Endometrium (tissue), 2 donors: ENCODE results near the gene APOBEC3F.
"Not testable (repeated sequence)": the region's sequence is repeated elsewhere in the genome, so short reads cannot be mapped to it uniquely, and the experiment has no call there.

Source experiments
- FAIRE-seq: peaks from 2 replicates; lab custom pipeline; 2012; peaks lifted over from hg19 to GRCh38; lab: Jason Lieb, UNC
- donor health status: control.
- donor health status: control.

Gene APOBEC3F

DNA sequence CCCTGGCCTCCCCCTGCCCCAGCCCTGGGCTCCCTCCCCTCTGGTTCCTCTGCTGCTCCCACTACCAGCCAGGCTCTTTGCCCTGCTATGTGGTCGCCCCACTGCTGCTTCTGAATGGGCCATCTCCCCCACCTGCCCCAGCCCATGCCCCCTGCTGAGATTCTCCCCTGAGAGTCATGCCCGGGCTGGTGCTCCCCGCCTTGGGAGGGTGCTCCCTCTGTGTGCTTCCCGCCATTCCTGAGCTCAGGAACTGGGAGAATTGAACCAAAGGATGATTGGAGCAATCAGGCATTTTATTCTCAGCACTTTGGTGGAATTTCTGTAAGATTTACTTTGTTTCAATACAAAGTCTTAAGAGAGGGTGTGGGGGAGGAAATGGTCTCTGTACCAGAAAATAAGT is 12.9 kb upstream of the APOBEC3F start:
- FAIRE-seq = no peak

DNA sequence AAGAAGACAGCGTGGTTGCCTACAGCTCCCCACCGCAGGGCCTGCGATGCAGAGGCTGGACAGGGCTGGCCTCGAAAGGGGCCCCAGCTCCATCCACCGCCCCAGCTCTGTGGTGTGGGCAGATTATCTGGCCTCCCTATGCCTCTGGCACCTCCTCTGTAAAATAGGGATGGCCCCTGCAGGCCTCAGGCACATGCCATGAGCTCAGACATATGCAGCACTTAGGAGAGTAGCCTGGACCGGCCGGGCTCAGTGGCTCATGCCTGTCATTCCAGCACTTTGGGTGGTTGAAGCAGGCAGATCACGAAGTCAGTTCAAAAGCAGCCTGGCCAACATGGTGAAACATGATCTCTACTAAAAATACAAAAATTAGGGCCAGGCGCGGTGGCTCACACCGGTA is 12.4 kb upstream of the APOBEC3F start:
- FAIRE-seq = no peak

DNA sequence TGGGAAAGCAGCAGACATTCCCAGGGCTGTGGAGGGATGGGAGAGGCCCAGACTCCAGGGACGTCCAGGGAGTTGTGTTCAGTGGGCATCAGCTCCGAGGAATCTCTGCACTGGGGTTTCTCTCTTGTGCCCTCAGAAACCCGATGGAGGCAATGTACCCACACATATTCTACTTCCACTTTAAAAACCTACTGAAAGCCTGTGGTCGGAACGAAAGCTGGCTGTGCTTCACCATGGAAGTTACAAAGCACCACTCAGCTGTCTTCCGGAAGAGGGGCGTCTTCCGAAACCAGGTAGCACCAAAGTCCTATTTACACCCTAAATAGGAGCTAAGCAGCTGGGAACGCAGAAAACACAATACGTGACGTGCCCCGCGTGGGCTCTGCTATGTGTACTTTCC is 11.4 kb upstream of the APOBEC3F start:
- no peak for FAIRE-seq

DNA sequence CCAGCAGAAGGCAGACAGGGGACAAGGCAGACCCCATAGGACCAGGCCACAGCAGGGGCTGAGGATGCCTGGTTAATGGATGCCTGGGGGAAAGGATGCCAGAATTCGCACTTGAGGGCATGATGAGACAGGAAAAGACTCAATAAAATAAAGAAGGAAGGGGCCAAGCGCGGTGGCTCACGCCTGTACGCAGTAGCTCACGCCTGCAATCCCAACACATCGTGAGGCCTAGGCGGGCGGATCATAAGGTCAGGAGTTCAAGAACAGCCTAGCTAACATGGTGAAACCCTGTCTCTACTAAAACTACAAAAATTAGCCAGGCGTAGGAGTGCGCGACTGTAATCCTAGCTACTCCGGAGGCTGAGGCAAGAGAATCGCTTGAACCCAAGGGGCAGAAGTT is 10.0 kb upstream of the APOBEC3F start:
- FAIRE-seq = no peak

DNA sequence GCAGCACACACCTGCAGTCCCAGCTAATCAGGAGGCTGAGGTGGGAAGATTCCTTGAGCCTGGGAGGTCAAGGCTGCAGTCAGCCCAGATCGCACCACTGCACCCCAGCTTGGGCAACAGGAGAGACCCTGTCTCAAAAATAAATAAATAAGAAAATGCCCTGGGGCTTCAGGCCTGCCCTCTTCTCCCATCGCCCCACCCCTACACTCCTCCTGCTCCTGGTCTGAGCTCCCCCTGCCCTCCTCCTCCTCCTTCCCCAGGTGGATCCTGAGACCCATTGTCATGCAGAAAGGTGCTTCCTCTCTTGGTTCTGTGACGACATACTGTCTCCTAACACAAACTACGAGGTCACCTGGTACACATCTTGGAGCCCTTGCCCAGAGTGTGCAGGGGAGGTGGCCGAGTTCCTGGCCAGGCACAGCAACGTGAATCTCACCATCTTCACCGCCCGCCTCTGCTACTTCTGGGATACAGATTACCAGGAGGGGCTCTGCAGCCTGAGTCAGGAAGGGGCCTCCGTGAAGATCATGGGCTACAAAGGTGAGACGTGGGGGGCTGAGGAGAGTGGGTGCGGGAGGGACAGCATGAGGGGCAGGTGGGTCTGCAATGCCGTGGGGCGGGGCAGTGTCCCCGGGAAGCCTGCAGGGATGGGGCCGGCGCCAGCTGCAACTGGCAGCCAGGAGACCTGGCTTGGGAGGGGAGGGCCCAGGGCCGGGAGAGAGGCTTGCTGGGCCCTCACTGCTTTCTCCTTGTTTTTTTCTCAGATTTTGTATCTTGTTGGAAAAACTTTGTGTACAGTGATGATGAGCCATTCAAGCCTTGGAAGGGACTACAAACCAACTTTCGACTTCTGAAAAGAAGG is 9.0 kb upstream of the APOBEC3F start:
- FAIRE-seq = not testable (repeated sequence)

DNA sequence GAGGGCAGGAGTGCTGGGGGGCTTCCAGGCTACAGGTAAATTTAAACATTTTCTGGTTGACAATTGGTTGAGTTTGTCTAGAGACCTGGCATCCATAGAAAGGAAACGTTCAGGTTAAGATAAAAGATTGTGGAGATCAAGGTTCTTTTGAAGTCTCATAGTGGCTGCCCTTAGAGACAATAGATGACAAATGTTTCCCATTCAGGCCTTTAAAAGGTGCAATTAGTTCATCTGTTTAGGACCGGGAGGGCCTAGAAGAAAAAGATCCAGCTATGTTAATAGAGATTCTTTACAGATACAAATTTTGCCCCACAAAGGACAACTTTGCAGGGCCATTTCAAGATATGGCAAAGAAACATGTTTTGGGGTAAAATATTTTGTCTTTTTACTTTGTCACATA is 3.6 kb upstream of the APOBEC3F start:
- not testable (repeated sequence) for FAIRE-seq

DNA sequence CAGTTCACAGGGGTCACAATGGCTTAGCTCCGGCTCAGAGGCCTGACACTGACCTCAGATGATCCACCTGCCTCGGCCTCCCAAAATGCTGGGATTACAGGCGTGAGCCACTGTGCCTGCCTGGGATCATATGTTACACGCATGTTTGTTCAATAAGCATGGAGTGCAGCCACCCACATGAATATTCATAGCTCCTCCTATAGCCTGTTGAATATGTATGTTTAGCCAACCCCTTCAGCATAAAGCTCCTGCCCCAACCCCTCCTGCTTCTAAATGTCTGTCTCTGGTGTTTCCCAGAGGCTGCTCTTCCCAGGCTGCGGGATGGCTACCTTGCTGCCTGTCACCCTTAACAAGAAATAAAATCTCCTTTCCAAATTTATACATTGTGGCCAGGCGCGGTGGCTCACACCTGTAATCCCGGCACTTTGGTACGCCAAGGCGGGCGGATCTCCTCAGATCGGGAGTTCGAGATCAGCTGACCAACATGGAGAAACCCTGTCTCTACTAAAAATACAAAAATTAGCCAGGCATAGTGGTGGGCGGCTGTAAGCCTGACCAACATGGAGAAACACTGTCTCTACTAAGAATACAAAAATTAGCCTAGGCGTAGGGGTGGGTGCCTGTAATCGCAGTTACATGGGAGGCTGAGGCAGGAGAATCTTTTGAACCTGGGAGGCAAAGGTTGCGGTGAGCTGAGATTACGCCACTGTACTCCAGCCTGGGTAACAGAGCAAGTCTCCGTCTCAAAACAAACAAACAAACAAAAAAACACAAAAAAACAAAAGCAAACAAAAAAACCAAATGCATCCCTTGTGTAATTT is 1.1 kb upstream of the APOBEC3F start:
- FAIRE-seq = no peak

DNA sequence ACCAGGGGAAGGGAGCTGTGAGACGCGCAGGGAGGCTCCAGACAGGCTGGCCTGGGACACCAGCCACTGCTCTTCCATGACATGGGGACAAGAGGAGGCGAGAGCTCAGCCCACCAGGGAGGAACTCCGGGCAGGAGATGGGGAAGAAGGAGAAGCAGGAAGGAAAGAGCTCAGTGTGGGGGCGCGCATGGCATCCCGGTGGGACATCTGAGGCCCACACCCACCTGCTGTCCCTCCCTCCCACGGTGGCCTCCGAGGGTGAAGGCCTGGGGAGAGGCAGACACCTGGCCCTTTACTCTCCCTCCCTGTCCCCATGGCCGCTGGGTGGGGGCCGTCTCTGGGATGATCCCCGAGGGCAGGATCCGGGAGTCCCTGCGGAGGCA is 518 bp upstream of the APOBEC3F start:
- FAIRE-seq = not testable (repeated sequence)

DNA sequence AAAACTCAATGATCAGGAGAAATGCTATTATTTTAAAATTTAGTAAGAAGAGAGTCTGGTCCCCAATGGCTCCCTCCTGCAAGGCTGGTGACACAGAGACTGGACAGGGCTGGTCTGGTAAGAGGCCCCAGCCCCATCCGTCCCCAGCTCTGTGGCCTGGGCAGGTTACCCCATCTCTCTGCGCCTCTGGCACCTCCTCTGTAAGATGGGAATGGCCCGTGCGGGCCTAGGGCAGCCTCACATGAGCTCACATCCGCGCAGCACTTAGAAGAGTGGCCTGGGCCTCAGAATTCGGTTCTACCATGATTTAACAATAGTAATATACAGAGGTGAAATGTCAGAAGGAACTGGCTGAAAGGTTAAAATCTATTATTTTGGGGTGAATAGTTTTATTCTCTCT is 1.2 kb downstream of the APOBEC3F start:
- no peak for FAIRE-seq

DNA sequence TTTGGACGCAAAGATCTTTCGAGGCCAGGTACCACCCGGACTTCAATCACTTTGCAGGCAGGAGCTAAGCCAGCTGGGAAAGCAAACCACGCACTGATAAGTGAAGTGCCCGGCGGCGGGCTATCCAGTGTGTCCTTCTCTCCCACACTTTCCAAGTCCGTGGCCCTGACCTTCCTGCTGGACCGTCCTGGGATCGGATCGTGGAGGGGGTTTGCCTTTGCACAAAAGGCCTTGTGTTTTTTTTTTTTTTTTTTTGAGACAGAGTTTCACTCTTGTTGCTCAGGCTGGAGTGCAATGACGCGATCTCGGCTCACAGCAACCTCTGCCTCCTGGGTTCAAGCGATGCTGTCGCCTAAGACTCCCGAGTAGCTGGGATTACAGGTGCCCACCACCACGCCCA is 2.4 kb downstream of the APOBEC3F start:
- FAIRE-seq = not testable (repeated sequence)

DNA sequence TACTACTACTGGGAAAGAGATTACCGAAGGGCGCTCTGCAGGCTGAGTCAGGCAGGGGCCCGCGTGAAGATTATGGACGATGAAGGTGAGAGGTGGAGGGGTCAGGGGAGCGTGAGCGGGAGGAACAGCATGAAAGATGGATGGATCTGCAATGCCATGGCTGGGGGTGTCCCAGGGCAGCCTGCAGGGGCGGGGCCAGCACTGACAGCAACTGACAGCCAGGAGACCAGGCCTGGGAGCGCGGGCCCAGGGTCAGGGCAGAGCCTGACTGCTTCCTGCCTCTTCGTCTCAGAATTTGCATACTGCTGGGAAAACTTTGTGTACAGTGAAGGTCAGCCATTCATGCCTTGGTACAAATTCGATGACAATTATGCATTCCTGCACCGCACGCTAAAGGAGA is 4.5 kb downstream of the APOBEC3F start:
- not testable (repeated sequence) for FAIRE-seq

DNA sequence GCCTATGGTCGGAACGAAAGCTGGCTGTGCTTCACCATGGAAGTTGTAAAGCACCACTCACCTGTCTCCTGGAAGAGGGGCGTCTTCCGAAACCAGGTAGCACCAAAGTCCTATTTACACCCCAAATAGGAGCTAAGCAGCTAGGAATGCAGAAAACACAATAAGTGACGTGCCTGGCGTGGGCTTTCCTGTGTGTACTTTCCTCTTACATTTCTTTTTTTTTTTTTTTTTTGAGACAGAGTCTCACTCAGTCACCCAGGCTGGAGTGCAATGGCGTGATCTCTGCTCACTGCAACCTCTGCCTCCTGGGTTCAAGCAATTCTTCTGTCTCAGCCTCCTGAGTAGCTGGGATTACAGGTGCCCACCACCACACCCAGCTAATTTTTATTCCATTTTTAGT is 8.8 kb downstream of the APOBEC3F start:
- FAIRE-seq = not testable (repeated sequence)

DNA sequence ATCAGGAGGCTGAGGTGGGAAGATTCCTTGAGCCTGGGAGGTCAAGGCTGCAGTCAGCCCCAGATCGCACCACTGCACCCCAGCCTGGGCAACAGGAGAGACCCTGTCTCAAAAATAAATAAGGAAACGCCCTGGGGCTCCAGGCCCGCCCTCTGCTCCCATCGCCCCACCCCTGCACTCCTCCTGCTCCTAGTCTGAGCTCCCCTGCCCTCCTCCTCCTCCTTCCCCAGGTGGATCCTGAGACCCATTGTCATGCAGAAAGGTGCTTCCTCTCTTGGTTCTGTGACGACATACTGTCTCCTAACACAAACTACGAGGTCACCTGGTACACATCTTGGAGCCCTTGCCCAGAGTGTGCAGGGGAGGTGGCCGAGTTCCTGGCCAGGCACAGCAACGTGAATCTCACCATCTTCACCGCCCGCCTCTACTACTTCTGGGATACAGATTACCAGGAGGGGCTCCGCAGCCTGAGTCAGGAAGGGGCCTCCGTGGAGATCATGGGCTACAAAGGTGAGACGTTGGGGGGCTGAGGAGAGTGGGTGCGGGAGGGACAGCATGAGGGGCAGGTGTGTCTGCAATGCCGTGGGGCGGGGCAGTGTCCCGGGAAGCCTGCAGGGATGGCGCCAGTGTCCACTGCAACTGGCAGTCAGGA is 11.3 kb downstream of the APOBEC3F start:
- FAIRE-seq = not testable (repeated sequence)

DNA sequence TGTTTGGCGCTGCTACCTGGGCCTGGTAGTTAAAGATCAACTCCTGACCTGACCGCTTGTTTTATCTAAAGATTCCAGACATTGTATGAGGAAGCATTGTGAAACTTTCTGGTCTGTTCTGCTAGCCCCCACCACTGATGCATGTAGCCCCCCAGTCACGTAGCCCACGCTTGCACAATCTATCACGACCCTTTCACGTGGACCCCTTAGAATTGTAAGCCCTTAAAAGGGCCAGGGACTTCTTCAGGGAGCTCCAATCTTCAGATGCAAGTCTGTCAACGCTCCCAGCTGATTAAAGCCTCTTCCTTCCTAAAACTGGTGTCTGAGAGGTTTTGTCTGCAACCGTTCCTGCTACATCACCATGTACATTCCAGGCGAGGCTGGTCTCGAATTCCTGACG is 15.0 kb downstream of the APOBEC3F start:
- no peak for FAIRE-seq

DNA sequence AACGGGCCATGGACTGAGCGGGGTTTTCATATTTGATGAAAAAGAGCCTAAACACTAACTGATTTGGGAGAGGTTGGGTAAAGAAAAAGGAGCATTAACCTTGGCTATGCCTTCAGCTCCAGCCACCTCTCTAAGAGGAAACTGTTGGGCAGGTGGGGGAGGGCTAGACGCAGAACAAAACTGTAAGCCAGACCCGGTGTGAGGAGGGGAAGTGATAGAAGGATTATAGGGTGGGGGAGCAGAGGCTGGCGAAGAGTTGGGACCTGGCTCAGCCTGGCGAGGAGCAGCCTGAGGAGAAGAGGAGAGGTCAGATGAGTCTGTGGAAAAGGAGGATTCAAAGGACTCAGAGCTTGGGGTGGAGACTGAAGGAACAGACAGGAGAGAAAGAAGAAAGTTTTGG is 20.6 kb downstream of the APOBEC3F start:
- FAIRE-seq = not testable (repeated sequence)

DNA sequence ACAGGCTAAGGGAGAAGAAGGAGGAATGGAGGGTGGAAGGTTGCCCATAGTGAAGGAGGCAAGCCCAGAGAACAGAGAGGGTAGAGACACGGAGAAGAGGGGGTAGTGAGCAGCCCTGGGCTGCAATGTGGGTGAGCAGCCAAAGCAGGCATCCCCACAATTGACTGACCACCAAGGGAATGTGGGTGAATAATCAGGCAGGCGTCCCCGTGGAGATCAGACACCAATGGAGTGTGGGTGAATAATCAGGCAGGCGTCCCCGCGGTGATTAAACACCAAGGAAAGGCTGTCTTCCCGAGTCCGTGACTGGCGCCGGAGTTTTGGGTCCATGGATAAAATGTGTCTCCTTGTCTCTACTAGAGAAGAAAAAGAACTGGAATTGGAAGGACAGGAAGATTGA is 21.3 kb downstream of the APOBEC3F start:
- not testable (repeated sequence) for FAIRE-seq

DNA sequence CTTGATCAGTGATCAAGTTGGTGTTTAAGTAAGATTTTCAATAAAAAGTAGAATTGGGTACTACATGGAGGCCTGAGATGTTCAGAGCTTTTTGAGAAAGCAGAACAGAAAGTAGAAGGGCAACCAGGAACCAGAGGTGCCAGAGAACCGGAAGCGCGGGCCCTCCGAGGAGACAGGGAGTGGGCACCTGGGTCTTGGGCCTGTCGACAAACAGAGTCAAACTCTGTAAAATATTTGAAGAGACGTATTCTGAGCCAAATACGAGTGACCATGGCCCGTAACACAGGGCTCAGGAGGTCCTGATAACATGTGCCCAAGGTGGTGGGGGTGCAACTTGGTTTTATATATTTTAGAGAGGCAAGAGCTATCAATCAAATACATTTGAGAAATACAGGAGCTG is 23.2 kb downstream of the APOBEC3F start:
- not testable (repeated sequence) for FAIRE-seq

DNA sequence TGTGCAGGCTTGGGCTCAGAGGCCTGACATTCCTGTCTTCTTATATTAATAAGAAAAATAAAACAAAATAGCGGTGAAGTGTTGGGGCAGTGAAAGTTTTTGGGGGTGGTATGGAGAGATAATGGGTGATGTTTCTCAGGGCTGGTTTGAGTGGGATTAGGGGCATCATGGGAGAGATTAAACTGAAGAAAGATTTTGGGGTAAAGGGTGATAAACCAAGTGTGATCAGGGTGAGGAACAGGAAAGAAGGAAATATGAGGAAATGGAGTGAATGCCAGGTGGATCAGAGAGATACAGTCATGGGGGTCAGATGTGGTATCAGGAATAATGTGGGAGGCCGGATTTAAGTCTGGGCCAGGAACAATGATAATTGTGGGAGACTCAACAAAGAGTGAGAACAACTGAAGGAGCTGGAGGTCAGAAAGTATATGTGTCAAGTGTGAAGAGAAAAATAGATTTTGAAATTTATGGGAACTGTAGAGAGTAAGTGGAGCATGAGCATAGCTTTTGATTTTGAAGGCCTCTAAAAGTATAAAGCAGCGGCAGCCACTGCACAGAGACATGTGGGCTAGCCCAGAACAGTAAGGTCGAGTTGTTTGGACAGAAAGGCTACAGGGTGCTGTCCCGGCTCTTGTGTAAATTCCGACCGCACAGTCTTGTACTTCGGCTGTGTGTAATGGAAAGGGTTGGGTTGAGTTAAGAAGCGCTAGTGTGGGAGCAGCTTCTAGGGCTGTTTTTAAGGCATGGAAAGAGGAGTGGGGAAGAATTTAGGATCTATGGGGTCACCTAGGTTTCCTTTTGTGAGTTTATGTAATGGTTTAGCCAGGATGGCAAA is 26.0 kb downstream of the APOBEC3F start:
- FAIRE-seq = not testable (repeated sequence)

DNA sequence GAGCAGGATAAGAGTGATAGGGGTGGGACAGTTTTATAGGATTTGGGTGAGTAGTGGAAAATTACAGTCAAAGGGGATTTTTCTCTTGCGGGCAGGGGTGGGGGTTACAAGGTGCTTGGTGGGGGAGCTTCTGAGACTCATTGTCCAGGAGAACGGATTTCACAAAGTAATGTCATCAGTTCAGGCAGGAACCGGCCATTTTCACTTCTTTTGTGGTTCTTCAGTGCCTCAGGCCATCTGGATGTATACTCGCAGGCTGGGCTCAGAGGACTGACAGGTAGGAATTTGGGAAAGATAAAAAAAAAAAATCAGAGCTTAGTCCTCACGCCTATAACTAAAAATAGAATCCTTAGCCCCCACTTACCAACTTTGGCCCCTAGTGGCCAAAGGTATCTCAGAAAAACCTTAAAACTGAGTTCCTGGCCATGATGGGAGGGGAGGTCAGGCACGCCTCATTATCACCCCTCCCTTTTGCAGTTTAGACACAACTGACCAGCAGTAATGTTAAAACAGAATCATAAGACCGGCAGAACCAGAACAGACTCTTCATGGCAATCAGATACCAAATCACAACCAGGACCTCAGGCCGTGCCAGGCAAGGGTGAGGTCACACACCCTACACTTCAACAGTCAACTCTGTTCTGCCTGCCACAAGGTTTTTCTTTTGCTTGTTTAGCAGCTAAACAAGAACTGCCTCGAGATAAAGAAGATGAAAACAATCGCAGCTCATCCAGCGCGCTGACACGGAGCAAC is 27.5 kb downstream of the APOBEC3F start:
- FAIRE-seq = no peak

DNA sequence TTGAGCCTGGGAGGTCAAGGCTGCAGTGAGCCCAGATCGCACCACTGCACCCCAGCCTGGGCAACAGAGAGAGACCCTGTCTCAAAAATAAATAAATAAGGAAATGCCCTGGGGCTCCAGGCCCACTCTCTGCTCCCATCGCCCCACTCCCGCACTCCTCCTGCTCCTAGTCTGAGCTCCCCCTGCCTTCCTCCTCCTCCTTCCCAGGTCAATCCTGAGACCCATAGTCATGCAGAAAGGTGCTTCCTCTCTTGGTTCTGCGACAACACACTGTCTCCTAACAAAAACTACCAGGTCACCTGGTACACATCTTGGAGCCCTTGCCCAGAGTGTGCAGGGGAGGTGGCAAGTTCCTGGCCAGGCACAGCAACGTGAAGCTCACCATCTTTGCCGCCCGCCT is 29.5 kb downstream of the APOBEC3F start:
- no peak for FAIRE-seq

DNA sequence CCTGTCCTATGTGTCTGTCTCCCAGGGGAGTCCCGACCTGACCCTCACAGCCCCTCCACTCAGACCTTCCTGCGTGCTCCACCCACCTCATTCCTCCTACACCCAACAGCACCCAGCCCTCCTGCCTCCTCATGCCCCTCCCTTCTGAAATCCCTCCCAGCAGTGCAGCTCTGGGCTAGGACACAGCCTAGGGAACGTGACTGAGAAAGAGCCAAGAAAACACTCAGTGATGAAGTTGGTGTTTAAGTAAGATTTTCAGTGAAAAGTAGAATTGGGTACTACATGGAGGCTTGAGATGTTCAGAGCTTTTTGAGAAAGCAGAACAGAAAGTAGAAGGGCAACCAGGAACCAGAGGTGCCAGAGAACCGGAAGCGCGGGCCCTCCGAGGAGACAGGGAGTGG is 31.9 kb downstream of the APOBEC3F start:
- not testable (repeated sequence) for FAIRE-seq
